Prostate gland (tissue), 2 donors: Measurements from ENCODE around the gene FHIT. TPM values are rescaled to one million over a fixed set of nuclear protein-coding genes. Genes with fewer than 3 reads are reported as not detected.

Experiments used
- DNase-seq: peaks from one replicate; pipeline ENCODE4 v3.0.0-alpha.2; 2019; ENCODE audit warnings: low spot score
- H3K27ac ChIP-seq, 2 donors: fragments of 200-600 bp; sonication (generic); 2 replicates each; pipeline ENCODE4 v1.5.1; 2017 to 2019
- H3K27me3 ChIP-seq: fragments of 200-600 bp; sonication (generic); replicated peaks from 2 replicates; pipeline ENCODE4 v1.5.1; 2019; ENCODE audit not compliant: insufficient read depth
- H3K36me3 ChIP-seq, 2 donors: fragments of 200-600 bp; sonication (generic); 1 replicate in 1 of 2; 2 replicates in 1 of 2; pipeline versions ENCODE4 v1.5.1 to v1.8.1; 2017 to 2019
- H3K4me1 ChIP-seq: fragments of 200-600 bp; sonication (generic); replicated peaks from 2 replicates; pipeline ENCODE4 v1.5.1; 2019
- H3K4me3 ChIP-seq, 2 donors: fragments of 200-600 bp; sonication (generic); 2 replicates each; pipeline ENCODE4 v1.5.1; 2017 to 2019
- H3K9me3 ChIP-seq: fragments of 200-600 bp; sonication (generic); 2 replicates; pipeline ENCODE4 v1.5.1; 2017
- CTCF ChIP-seq, 4 experiments: fragments of 200-600 bp in 2 of 4; fragments of 450-650 bp in 2 of 4; sonication (generic) in 2 of 4; IDR thresholded peaks; 1 replicate in 3 of 4; 2 replicates in 1 of 4; pipeline ENCODE4 v1.5.1; 2016 to 2019; ENCODE audit warnings: antibody characterized with exemption in 4 of 4, mild to moderate bottlenecking in 2 of 4, moderate library complexity in 2 of 4
- POLR2A ChIP-seq: fragments of 450-650 bp; IDR thresholded peaks from one replicate; pipeline ENCODE4 v1.6.1; 2016; ENCODE audit warnings: antibody characterized with exemption, mild to moderate bottlenecking
- POLR2AphosphoS5 ChIP-seq: sonication (generic); formaldehyde crosslinking; IDR thresholded peaks from one replicate; pipeline ENCODE4 v1.6.1; 2017; ENCODE audit warnings: antibody characterized with exemption
- WGBS: methylation state at CpG from one replicate; pipeline ENCODE4 v1.1.5; 2018; 5-methylcytosine and 5-hydroxymethylcytosine counted together
- intact Hi-C: fragments of 100-400 bp; cut with DNase I; formaldehyde crosslinking; loops from one replicate; pipeline ENCODE4 v1.14.2; 2022
- total RNA-seq, 2 donors: library from RNA; depleted of rRNA; stranded (reverse); fragments of >200 nt; gene quantifications; one replicate each; pipeline ENCODE4 v1.1.0, GENCODE V29; 2016

FHIT gene
- total RNA-seq, 2 donors from 2014 or later: 6.4 to 10.4 TPM

- 93% methylated on average over 2 of the region's 2 CpGs for WGBS
- intact Hi-C loops: no loop called here
- DNase-seq: no peak
- no peaks in the 10 kb centered on the region for H3K4me1 ChIP-seq
- TF ChIP-seq POLR2A (no peak), POLR2AphosphoS5 (no peak), CTCF (IDR thresholded peaks at IDR 0.05) (no peak)
- no peak overlapping the region for H3K27ac ChIP-seq
- H3K27me3 ChIP-seq: no peaks in the 10 kb centered on the region
- H3K9me3 ChIP-seq: no peaks in the 10 kb centered on the region
- H3K36me3 ChIP-seq: no peaks in the 10 kb centered on the region
- H3K4me3 ChIP-seq: no peak overlapping the region
Observed at GRCh38 chr3:61058836-61059235, 192.4 kb downstream of the FHIT start.

- Histone ChIP-seq H3K4me1 (no peaks in the 10 kb centered on the region), H3K27ac (no peak overlapping the region), H3K36me3 (no peaks in the 10 kb centered on the region), H3K4me3 (no peak overlapping the region), H3K9me3 (no peaks in the 10 kb centered on the region), H3K27me3 (no peaks in the 10 kb centered on the region)
- no peak for TF ChIP-seq CTCF (IDR thresholded peaks at IDR 0.05)
- no peak for TF ChIP-seq POLR2A
- no peak for TF ChIP-seq POLR2AphosphoS5
- 59% methylated on average over 4 of the region's 4 CpGs for WGBS
- intact Hi-C loops: no loop called here
- no peak for DNase-seq
Observed at GRCh38 chr3:61057464-61057863, 193.8 kb downstream of the FHIT start.

GRCh38 chr3:61055447-61055846, 195.8 kb downstream of the FHIT start:
- H3K4me3 ChIP-seq: no peak overlapping the region
- no peak for TF ChIP-seq POLR2A
- TF ChIP-seq POLR2AphosphoS5: no peak
- TF ChIP-seq CTCF (IDR thresholded peaks at IDR 0.05): no peak
- no peaks in the 10 kb centered on the region for H3K4me1 ChIP-seq
- no peak for DNase-seq
- intact Hi-C loops: no loop called here
- no peaks in the 10 kb centered on the region for H3K27me3 ChIP-seq
- no peaks in the 10 kb centered on the region for H3K9me3 ChIP-seq
- 90% methylated on average over 1 of the region's 1 CpG for WGBS
- H3K27ac ChIP-seq: no peak overlapping the region
- H3K36me3 ChIP-seq: no peaks in the 10 kb centered on the region

- Histone ChIP-seq H3K27me3 (no peaks in the 10 kb centered on the region), H3K4me3 (no peak overlapping the region), H3K36me3 (no peaks in the 10 kb centered on the region), H3K4me1 (no peaks in the 10 kb centered on the region), H3K27ac (no peak overlapping the region), H3K9me3 (no peaks in the 10 kb centered on the region)
- TF ChIP-seq POLR2A: no peak
- TF ChIP-seq CTCF (IDR thresholded peaks at IDR 0.05): no peak
- TF ChIP-seq POLR2AphosphoS5: no peak
- WGBS: 86% methylated on average over 2 of the region's 2 CpGs
- no peak for DNase-seq
- intact Hi-C loops: no loop called here
Observed at GRCh38 chr3:61053781-61054496, 197.3 kb downstream of the FHIT start.

GRCh38 chr3:61052851-61053250, 198.4 kb downstream of the FHIT start:
- intact Hi-C loops: no loop called here
- no peaks in the 10 kb centered on the region for H3K9me3 ChIP-seq
- no peak overlapping the region for H3K4me3 ChIP-seq
- 96% methylated on average over 1 of the region's 1 CpG for WGBS
- no peak for DNase-seq
- no peaks in the 10 kb centered on the region for H3K36me3 ChIP-seq
- no peaks in the 10 kb centered on the region for H3K27me3 ChIP-seq
- no peak for TF ChIP-seq POLR2AphosphoS5
- H3K27ac ChIP-seq: no peak overlapping the region
- no peaks in the 10 kb centered on the region for H3K4me1 ChIP-seq
